ENCODE measurements around the gene DLL4.
"Not testable (repeated sequence)": the region's sequence is repeated elsewhere in the genome, so short reads cannot be mapped to it uniquely, and the experiment has no call there.

The DLL4 gene

GRCh38 chr15:40951764-40952163 lies 22.6 kb downstream of the DLL4 start:
- no peak for DNase-seq (ENCODE audit: low read depth)
- no peak for TF ChIP-seq CTCF (IDR thresholded peaks at IDR 0.05; ENCODE audit: insufficient read depth, low read depth, low read length, missing control alignments)
- H3K4me3 ChIP-seq (ENCODE audit: low read depth, low read length), result no peak overlapping the region

- H3K4me3 ChIP-seq (ENCODE audit: low read depth, low read length), result peak overlapping the region; percentile 78
- TF ChIP-seq CTCF (IDR thresholded peaks at IDR 0.05; ENCODE audit: insufficient read depth, low read depth, low read length, missing control alignments), result no peak
- no peak for DNase-seq (ENCODE audit: low read depth)
These were observed 23.3 kb downstream of the DLL4 start for GRCh38 chr15:40952301-40952900.

GRCh38 chr15:40952901-40953712 lies 24.0 kb downstream of the DLL4 start, which contains the start of gene CHAC1:
TSS of gene CHAC1 (plus strand) at chr15:40953471. CDS start at chr15:40953584, 113 bp downstream.
- peak; percentile 97 for DNase-seq (ENCODE audit: low read depth)
- H3K4me3 ChIP-seq (ENCODE audit: low read depth, low read length), result peak within 1 kb of the TSS; percentile 78
- no peak for TF ChIP-seq CTCF (IDR thresholded peaks at IDR 0.05; ENCODE audit: insufficient read depth, low read depth, low read length, missing control alignments)

GRCh38 chr15:40953713-40954074 lies 24.6 kb downstream of the DLL4 start:
- TF ChIP-seq CTCF (IDR thresholded peaks at IDR 0.05; ENCODE audit: insufficient read depth, low read depth, low read length, missing control alignments), result no peak
- DNase-seq (ENCODE audit: low read depth), result no peak
- H3K4me3 ChIP-seq (ENCODE audit: low read depth, low read length), result peak overlapping the region; percentile 78

- peak overlapping the region; percentile 78 for H3K4me3 ChIP-seq (ENCODE audit: low read depth, low read length)
- DNase-seq (ENCODE audit: low read depth), result not testable (repeated sequence)
These were observed 25.2 kb downstream of the DLL4 start for GRCh38 chr15:40954158-40954848.

GRCh38 chr15:40955141-40955903 lies 26.2 kb downstream of the DLL4 start:
- TF ChIP-seq CTCF (IDR thresholded peaks at IDR 0.05; ENCODE audit: insufficient read depth, low read depth, low read length, missing control alignments), result no peak
- no peak for DNase-seq (ENCODE audit: low read depth)
- no peak overlapping the region for H3K4me3 ChIP-seq (ENCODE audit: low read depth, low read length)

All from GM12865 (cell line).